ENCODE data around the gene NSD1. TPM values are rescaled to one million over a fixed set of nuclear protein-coding genes. Genes with fewer than 3 reads are reported as not detected.

The NSD1 gene
- total and polyA plus RNA-seq, 7 donors: 3.0 to 41.5 (median 34.6) TPM

GRCh38 chr5:177310332-177310731 is 176.8 kb downstream of the NSD1 start:
- Histone ChIP-seq H3K27ac (no peak overlapping the region), H3K9me3 (no peaks in the 10 kb centered on the region), H3K27me3 (no peaks in the 10 kb centered on the region), H3K36me3 (peaks cover 0 to 23% (median 14%) of the 10 kb centered on the region in 4 donors), H3K4me3 (no peak overlapping the region), H3K4me1 (peaks cover 0 to 38% (median 26%) of the 10 kb centered on the region in 4 donors)
- 91 to 93% methylated on average over 13 of the region's 13 CpGs for WGBS, 2 donors
- no peak for DNase-seq
- TF ChIP-seq POLR2AphosphoS5 (IDR thresholded peaks at IDR 0.05) (no peak), POLR2A (IDR thresholded peaks at IDR 0.05) (no peak), EP300 (IDR thresholded peaks at IDR 0.05) (no peak)
- intact Hi-C loops (cut with DNase I): loop anchor here (5.0 to 10.0 kb wide), 3 partner anchors 57 to 204 kb away; partner anchors contain the start of gene DDX41

- peak; percentile 62 for DNase-seq
- H3K27me3 ChIP-seq: no peaks in the 10 kb centered on the region
- H3K36me3 ChIP-seq: peaks cover 0 to 18% (median 12%) of the 10 kb centered on the region in 4 donors
- peaks cover 0 to 33% (median 25%) of the 10 kb centered on the region in 4 donors for H3K4me1 ChIP-seq
- H3K27ac ChIP-seq: peak overlapping the region in 1 of 4 donors; percentile 60
- WGBS, 2 donors: 7 to 11% methylated on average over 20 of the region's 20 CpGs
- no peaks in the 10 kb centered on the region for H3K9me3 ChIP-seq
- H3K4me3 ChIP-seq: peak overlapping the region in 3 of 4 donors; percentile 48 to 52 (median 52)
- TF ChIP-seq CTCF (IDR thresholded peaks at IDR 0.05) (no peak), POLR2A (IDR thresholded peaks at IDR 0.05) (no peak), EP300 (IDR thresholded peaks at IDR 0.05) (no peak), POLR2AphosphoS5 (IDR thresholded peaks at IDR 0.05) (no peak)
- intact Hi-C loops (cut with DNase I): loop anchor here (5.0 to 10.0 kb wide), 3 partner anchors 56 to 204 kb away; partner anchors contain the start of gene DDX41
Observed at GRCh38 chr5:177310757-177311391, 177.3 kb downstream of the NSD1 start.

GRCh38 chr5:177311392-177311722 is 177.8 kb downstream of the NSD1 start:
- Histone ChIP-seq H3K36me3 (peaks cover 0 to 13% (median 9%) of the 10 kb centered on the region in 4 donors), H3K27me3 (no peaks in the 10 kb centered on the region), H3K4me3 (peak overlapping the region; percentile 26 to 52 (median 50)), H3K9me3 (no peaks in the 10 kb centered on the region), H3K4me1 (peaks cover 0 to 33% (median 25%) of the 10 kb centered on the region in 4 donors), H3K27ac (peak overlapping the region in 2 of 4 donors; percentile 60 to 68)
- no peak for DNase-seq
- intact Hi-C loops (cut with DNase I): loop anchor here (5.0 to 10.0 kb wide), 3 partner anchors 56 to 203 kb away; partner anchors contain the start of gene DDX41
- 0 to 1% methylated on average over 23 of the region's 23 CpGs for WGBS, 2 donors
- TF ChIP-seq EP300 (IDR thresholded peaks at IDR 0.05) (no peak), CTCF (IDR thresholded peaks at IDR 0.05) (no peak), POLR2A (IDR thresholded peaks at IDR 0.05) (no peak), POLR2AphosphoS5 (IDR thresholded peaks at IDR 0.05) (no peak)

- H3K36me3 ChIP-seq: peaks cover 0 to 7% (median 4%) of the 10 kb centered on the region in 4 donors
- no peaks in the 10 kb centered on the region for H3K9me3 ChIP-seq
- H3K27me3 ChIP-seq: no peaks in the 10 kb centered on the region
- H3K27ac ChIP-seq: peak within 1 kb of the TSS in 2 of 4 donors; percentile 60 to 68
- peaks cover 0 to 33% (median 25%) of the 10 kb centered on the region in 4 donors for H3K4me1 ChIP-seq
- intact Hi-C loops (cut with DNase I): loop anchor here (2.0 to 10.0 kb wide), 4 partner anchors 39 to 203 kb away; partner anchors contain the start of genes DDX41 and LMAN2
- H3K4me3 ChIP-seq: peak within 1 kb of the TSS; percentile 26 to 52 (median 50)
- TF ChIP-seq EP300 (IDR thresholded peaks at IDR 0.05) (no peak), POLR2A (IDR thresholded peaks at IDR 0.05) (no peak), POLR2AphosphoS5 (IDR thresholded peaks at IDR 0.05) (no peak), CTCF (IDR thresholded peaks at IDR 0.05) (no peak)
- DNase-seq: peak; percentile 98
- WGBS, 2 donors: 0 to 1% methylated on average over 78 of the region's 78 CpGs
Observed at GRCh38 chr5:177311723-177312648, 178.4 kb downstream of the NSD1 start, which contains the start of gene MXD3. Gene MXD3 (minus strand): TSS chr5:177311898. CDS start chr5:177311830, 68 bp downstream.

Data from sigmoid colon (tissue), 7 donors.